ENCODE data around the gene PHYHIPL. TPM values are rescaled to one million over a fixed set of nuclear protein-coding genes. Genes with fewer than 3 reads are reported as not detected.

PHYHIPL gene
- total RNA-seq, 3 donors from 2014 or later (not counting 1 experiment from before 2014, with no cell fraction given) = not detected

- no CpG with 5 or more reads among the region's 1 CpG for WGBS (ENCODE audit: insufficient coverage)
- no peak for DNase-seq
These were observed 103.0 kb downstream of the PHYHIPL start for GRCh38 chr10:59279476-59279875.

GRCh38 chr10:59279991-59280505 is 103.6 kb downstream of the PHYHIPL start:
- WGBS (ENCODE audit: insufficient coverage) = 80% methylated on average over 1 of the region's 1 CpG
- H3K4me1 Mint-ChIP-seq = peaks cover 0 to 4% of the 10 kb centered on the region in 2 donors
- no peak for ATAC-seq

More at GRCh38 chr10:59279476-59279875, 103.0 kb downstream of the PHYHIPL start:
- H3K27ac ChIP-seq (ENCODE audit: low read length) = no peak overlapping the region
- no peak for TF ChIP-seq CTCF (IDR thresholded peaks at IDR 0.05)
- H3K4me1 ChIP-seq (ENCODE audit: control insufficient read depth, insufficient read depth, low read length) = no peaks in the 10 kb centered on the region
- no peaks in the 10 kb centered on the region for H3K36me3 ChIP-seq (ENCODE audit: control insufficient read depth, insufficient read depth, low read length)
- no peak overlapping the region for H3K4me3 ChIP-seq (ENCODE audit: low read length)
- no peaks in the 10 kb centered on the region for H3K27me3 ChIP-seq (ENCODE audit: control insufficient read depth, insufficient read depth, low read length)
- H3K9me3 ChIP-seq (ENCODE audit: control insufficient read depth, insufficient read depth, low read length) = no peaks in the 10 kb centered on the region
- Mint-ChIP-seq H3K9me3 (peaks cover 2 to 5% of the 10 kb centered on the region in 2 donors), H3K4me1 (no peaks in the 10 kb centered on the region), H3K27ac (no peak overlapping the region), H3K27me3 (ENCODE audit: low read depth in 2 of 2) (no peaks in the 10 kb centered on the region), H3K36me3 (no peaks in the 10 kb centered on the region), H3K4me3 (no peak overlapping the region)
- intact Hi-C loops (cut with micrococcal nuclease) = no loop called here
- ATAC-seq = no peak

GRCh38 chr10:59281861-59282260 is 105.4 kb downstream of the PHYHIPL start:
- WGBS (ENCODE audit: insufficient coverage) = 83% methylated on average over 1 of the region's 1 CpG
- Mint-ChIP-seq H3K4me1 (peaks cover 0 to 4% of the 10 kb centered on the region in 2 donors), H3K4me3 (no peak overlapping the region), H3K9me3 (peaks cover 0 to 7% of the 10 kb centered on the region in 2 donors), H3K27ac (no peak overlapping the region), H3K27me3 (ENCODE audit: low read depth in 2 of 2) (no peaks in the 10 kb centered on the region), H3K36me3 (no peaks in the 10 kb centered on the region)
- DNase-seq (no peak), ATAC-seq (no peak)
- Histone ChIP-seq H3K4me1 (ENCODE audit: control insufficient read depth, insufficient read depth, low read length) (no peaks in the 10 kb centered on the region), H3K9me3 (ENCODE audit: control insufficient read depth, insufficient read depth, low read length) (no peaks in the 10 kb centered on the region), H3K36me3 (ENCODE audit: control insufficient read depth, insufficient read depth, low read length) (no peaks in the 10 kb centered on the region), H3K4me3 (ENCODE audit: low read length) (no peak overlapping the region), H3K27me3 (ENCODE audit: control insufficient read depth, insufficient read depth, low read length) (no peaks in the 10 kb centered on the region), H3K27ac (ENCODE audit: low read length) (no peak overlapping the region)
- no peak for TF ChIP-seq CTCF (IDR thresholded peaks at IDR 0.05)
- intact Hi-C loops (cut with micrococcal nuclease) = no loop called here

More at GRCh38 chr10:59279991-59280505, 103.6 kb downstream of the PHYHIPL start:
- no peak for TF ChIP-seq CTCF (IDR thresholded peaks at IDR 0.05)
- no peaks in the 10 kb centered on the region for H3K4me1 ChIP-seq (ENCODE audit: control insufficient read depth, insufficient read depth, low read length)
- Mint-ChIP-seq H3K4me3 (no peak overlapping the region), H3K36me3 (no peaks in the 10 kb centered on the region), H3K9me3 (peaks cover 2 to 9% of the 10 kb centered on the region in 2 donors), H3K27me3 (ENCODE audit: low read depth in 2 of 2) (no peaks in the 10 kb centered on the region), H3K27ac (no peak overlapping the region)
- no peak for DNase-seq
- no peak overlapping the region for H3K4me3 ChIP-seq (ENCODE audit: low read length)
- no peaks in the 10 kb centered on the region for H3K9me3 ChIP-seq (ENCODE audit: control insufficient read depth, insufficient read depth, low read length)
- intact Hi-C loops (cut with micrococcal nuclease) = no loop called here
- no peak overlapping the region for H3K27ac ChIP-seq (ENCODE audit: low read length)
- H3K36me3 ChIP-seq (ENCODE audit: control insufficient read depth, insufficient read depth, low read length) = no peaks in the 10 kb centered on the region
- H3K27me3 ChIP-seq (ENCODE audit: control insufficient read depth, insufficient read depth, low read length) = no peaks in the 10 kb centered on the region

All from natural killer cell (primary cell).